Heart right ventricle (tissue), 16 donors: ENCODE data around the gene HMCN1. TPM values are rescaled to one million over a fixed set of nuclear protein-coding genes. Genes with fewer than 3 reads are reported as not detected.

ENCODE experiments used
- ATAC-seq, 8 donors: fragments of 200-7000 bp; cut with Tn5 transposase; one replicate each; pipeline ENCODE4 v1.9.1; 2020; ENCODE audit warnings: mild to moderate bottlenecking in 8 of 8, moderate library complexity in 8 of 8, moderate number of reproducible peaks in 1 of 8
- DNase-seq, 2 donors: peaks; one replicate each; pipeline ENCODE4 v3.0.0-alpha.2; 2020
- H3K27ac ChIP-seq, 10 donors: fragments of 200-600 bp; sonication (generic) in 2 of 10; one replicate each; pipeline versions ENCODE4 v1.5.0 to v1.8.0; 2020 to 2022; ENCODE audit warnings: mild to moderate bottlenecking in 3 of 10
- H3K27me3 ChIP-seq, 7 donors: fragments of 200-600 bp; one replicate each; pipeline ENCODE4 v1.8.0; 2021 to 2022; ENCODE audit warnings: mild to moderate bottlenecking in 2 of 7
- H3K36me3 ChIP-seq, 9 donors: fragments of 200-600 bp; sonication (generic) in 1 of 9; one replicate each; pipeline versions ENCODE4 v1.5.0 to v1.8.0; 2020 to 2022; ENCODE audit warnings: mild to moderate bottlenecking in 2 of 9
- H3K4me1 ChIP-seq, 9 donors: fragments of 200-600 bp; sonication (generic) in 1 of 9; one replicate each; pipeline versions ENCODE4 v1.5.0 to v1.8.0; 2020 to 2022; ENCODE audit warnings: mild to moderate bottlenecking in 4 of 9
- H3K4me3 ChIP-seq, 10 donors: fragments of 200-600 bp; sonication (generic) in 2 of 10; one replicate each; pipeline versions ENCODE4 v1.5.0 to v1.8.0; 2020 to 2022; ENCODE audit warnings: mild to moderate bottlenecking in 7 of 10, moderate library complexity in 2 of 10
- H3K9me3 ChIP-seq, 11 donors: fragments of 200-600 bp in 10 of 11; sonication (generic) in 2 of 11; one replicate each; pipeline versions ENCODE4 v1.5.0 to v1.8.0; 2013 to 2022; ENCODE audit warnings: mild to moderate bottlenecking in 2 of 11, control low read depth in 1 of 11, moderate library complexity in 1 of 11
- CTCF ChIP-seq, 9 donors: fragments of 200-600 bp; sonication (generic) in 2 of 9; IDR thresholded peaks; one replicate each; pipeline versions ENCODE4 v1.5.0 to v1.8.0; 2021 to 2022; ENCODE audit warnings: antibody characterized with exemption in 9 of 9, mild to moderate bottlenecking in 5 of 9, moderate library complexity in 1 of 9
- WGBS, 2 donors: extraction: QIAGEN DNeasy Blood & Tissue Kit; methylation state at CpG; one replicate each; pipeline ENCODE4 v1.1.7; 2013; ENCODE audit warnings: inconsistent platforms in 1 of 2; 5-methylcytosine and 5-hydroxymethylcytosine counted together
- intact Hi-C, 10 donors: fragments of 100-400 bp; cut with DNase I; formaldehyde crosslinking; loops; one replicate each; pipeline versions ENCODE4 v1.11.1 to v1.14.2; 2022
- polyA plus RNA-seq, 2 donors: library from polyadenylated mRNA; stranded (reverse); fragments of 200-250 nt; gene quantifications; one replicate each; pipeline ENCODE4 v1.2.3, GENCODE V29; 2013
- total RNA-seq, 10 donors: library from RNA; stranded (reverse); fragmentation: NEBNext Ultra II Directional in 3 of 10; extraction: Animal tissue kit (Norgen Biotek cat#: 25700) in 3 of 10; gene quantifications; one replicate each; pipeline versions ENCODE4 v1.2.1 to v1.2.4, GENCODE V29; 2021 to 2023
- donor health status: Arrhythmogenic right ventricular cardiomyopathy.
- donor health status: ischemic (EF 13 %, LVEDD 7.1; RV severe dilation, severe dysfunction).
- donor health status: healthy with polysubstance abuse.
- donor health status: DM: no; HTN: yes; CAD: no.
- donor health status: DM: no; HTN: no; CAD: no.
- donor health status: ischemic (EF 25% LVEDD 6.9; RV normal size, moderate dysfunction).
- donor health status: ischemic (EF 25% LVEDD 5.7; RV mildly dilated, moderate dysfunction).
- donor health status: healthy.
- donor health status: DM: yes; HTN: yes; CAD: no.
- donor health status: Ischemic cardiomyopathy.
- donor health status: ischemic (EF 35%, LVEDD 5.7; RV mildly dilated, moderate dysfunction).
- donor health status: nonischemic (EF 11% LVEDD 7.7; RV severe dilation, severe dysfunction).
- donor health status: DM: yes; HTN: yes; CAD: no.
- donor health status: PGD.
- donor health status: ischemic (EF 29% LVEDD 5.4; RV normal size, mild dysfunction).
- donor health status: nonischemic (EF 23%, LVEDD 6.1; RV moderate dilation, normal function).

The HMCN1 gene
- total and polyA plus RNA-seq, 12 donors = 3.4 to 12.4 (median 6.2) TPM

GRCh38 chr1:185804608-185805007 lies 70.4 kb downstream of the HMCN1 start:
- peaks cover 0 to 27% (median 0%) of the 10 kb centered on the region in 9 donors for H3K4me1 ChIP-seq
- H3K27me3 ChIP-seq = no peaks in the 10 kb centered on the region
- intact Hi-C loops = no loop called here
- TF ChIP-seq CTCF (IDR thresholded peaks at IDR 0.05) = no peak
- H3K4me3 ChIP-seq = no peak overlapping the region
- H3K36me3 ChIP-seq = no peaks in the 10 kb centered on the region
- ATAC-seq (no peak), DNase-seq (no peak)
- no peak overlapping the region for H3K27ac ChIP-seq
- no peaks in the 10 kb centered on the region for H3K9me3 ChIP-seq
- 73 to 77% methylated on average over 3 of the region's 3 CpGs for WGBS, 2 donors

GRCh38 chr1:185807275-185807674 lies 73.1 kb downstream of the HMCN1 start:
- no peaks in the 10 kb centered on the region for H3K36me3 ChIP-seq
- DNase-seq (no peak), ATAC-seq (no peak)
- H3K9me3 ChIP-seq = no peaks in the 10 kb centered on the region
- H3K4me3 ChIP-seq = no peak overlapping the region
- H3K27ac ChIP-seq = no peak overlapping the region
- no peaks in the 10 kb centered on the region for H3K27me3 ChIP-seq
- no peak for TF ChIP-seq CTCF (IDR thresholded peaks at IDR 0.05)
- intact Hi-C loops = no loop called here
- peaks cover 0 to 27% (median 0%) of the 10 kb centered on the region in 9 donors for H3K4me1 ChIP-seq

DNA sequence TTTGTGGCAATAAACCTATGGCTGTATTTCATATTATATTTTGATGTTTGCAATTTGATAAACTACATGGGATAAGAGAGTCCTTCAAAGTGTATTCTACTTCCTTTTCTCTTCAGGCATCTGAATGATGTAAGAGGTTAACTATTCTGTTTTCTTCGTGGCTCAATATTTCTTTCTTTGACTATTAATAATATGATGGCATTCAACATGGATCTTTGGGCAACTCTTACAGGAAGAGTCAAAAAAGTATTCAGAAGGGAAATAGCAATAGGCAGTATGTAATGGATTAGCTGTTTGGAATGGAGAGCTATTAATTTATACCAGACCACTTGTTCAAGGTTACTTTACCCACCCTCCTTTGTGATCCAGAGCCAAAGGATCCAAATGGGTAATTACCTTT lies 74.4 kb downstream of the HMCN1 start:
- H3K9me3 ChIP-seq = no peaks in the 10 kb centered on the region
- DNase-seq (no peak), ATAC-seq (no peak)
- H3K36me3 ChIP-seq = no peaks in the 10 kb centered on the region
- intact Hi-C loops = no loop called here
- no peak overlapping the region for H3K4me3 ChIP-seq
- H3K27me3 ChIP-seq = no peaks in the 10 kb centered on the region
- H3K27ac ChIP-seq = no peak overlapping the region
- peaks cover 0 to 17% (median 0%) of the 10 kb centered on the region in 9 donors for H3K4me1 ChIP-seq
- TF ChIP-seq CTCF (IDR thresholded peaks at IDR 0.05) = no peak
- 35 to 48% methylated on average over 1 of the region's 1 CpG for WGBS, 2 donors

DNA sequence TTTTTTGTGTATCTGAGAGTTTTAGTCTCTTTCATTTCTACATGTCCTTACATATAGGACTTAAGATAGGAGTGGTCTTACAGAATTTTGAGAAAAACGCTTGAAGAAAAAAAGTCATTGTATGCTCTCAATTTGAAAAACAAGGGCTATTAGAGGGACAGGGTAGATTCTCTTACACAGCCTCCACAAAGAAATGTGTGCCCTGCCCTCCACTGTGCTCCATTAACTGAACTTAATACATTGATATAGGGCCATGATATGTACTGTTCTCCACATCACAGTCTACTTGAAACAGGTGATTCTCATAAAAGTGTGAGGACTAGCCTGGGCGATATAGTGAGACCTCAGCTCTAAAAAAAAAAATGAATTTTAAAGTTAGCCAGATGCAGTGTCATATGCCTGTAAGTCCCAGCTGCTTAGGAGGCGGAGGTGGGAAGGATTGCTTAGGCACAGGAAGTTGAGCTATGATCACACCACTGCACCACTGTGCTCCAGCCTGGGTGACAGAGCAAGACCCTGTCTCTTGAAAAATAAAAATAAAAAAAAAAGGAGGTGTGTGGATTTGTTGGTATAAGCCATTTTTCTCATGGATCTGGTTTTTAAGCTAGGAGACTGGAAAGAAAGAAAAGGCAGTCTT lies 77.0 kb downstream of the HMCN1 start:
- no peak for DNase-seq
- no peaks in the 10 kb centered on the region for H3K9me3 ChIP-seq
- no peaks in the 10 kb centered on the region for H3K27me3 ChIP-seq
- no peak overlapping the region for H3K4me3 ChIP-seq
- 79 to 84% methylated on average over 3 of the region's 3 CpGs for WGBS, 2 donors
- no peak for TF ChIP-seq CTCF (IDR thresholded peaks at IDR 0.05)
- peaks cover 0 to 5% (median 0%) of the 10 kb centered on the region in 9 donors for H3K4me1 ChIP-seq
- intact Hi-C loops = loop anchor here in 6 of 10 donors (5.0 to 10.0 kb wide), 2 partner anchors 76 to 401 kb away; partner anchors contain the start of gene HMCN1 (in 1 of the 6)
- ATAC-seq = peak in 4 of 8 donors; percentile 34 to 56 (median 45)
- no peak overlapping the region for H3K27ac ChIP-seq
- no peaks in the 10 kb centered on the region for H3K36me3 ChIP-seq
